ENCODE results near the gene UPK3A.

DNA sequence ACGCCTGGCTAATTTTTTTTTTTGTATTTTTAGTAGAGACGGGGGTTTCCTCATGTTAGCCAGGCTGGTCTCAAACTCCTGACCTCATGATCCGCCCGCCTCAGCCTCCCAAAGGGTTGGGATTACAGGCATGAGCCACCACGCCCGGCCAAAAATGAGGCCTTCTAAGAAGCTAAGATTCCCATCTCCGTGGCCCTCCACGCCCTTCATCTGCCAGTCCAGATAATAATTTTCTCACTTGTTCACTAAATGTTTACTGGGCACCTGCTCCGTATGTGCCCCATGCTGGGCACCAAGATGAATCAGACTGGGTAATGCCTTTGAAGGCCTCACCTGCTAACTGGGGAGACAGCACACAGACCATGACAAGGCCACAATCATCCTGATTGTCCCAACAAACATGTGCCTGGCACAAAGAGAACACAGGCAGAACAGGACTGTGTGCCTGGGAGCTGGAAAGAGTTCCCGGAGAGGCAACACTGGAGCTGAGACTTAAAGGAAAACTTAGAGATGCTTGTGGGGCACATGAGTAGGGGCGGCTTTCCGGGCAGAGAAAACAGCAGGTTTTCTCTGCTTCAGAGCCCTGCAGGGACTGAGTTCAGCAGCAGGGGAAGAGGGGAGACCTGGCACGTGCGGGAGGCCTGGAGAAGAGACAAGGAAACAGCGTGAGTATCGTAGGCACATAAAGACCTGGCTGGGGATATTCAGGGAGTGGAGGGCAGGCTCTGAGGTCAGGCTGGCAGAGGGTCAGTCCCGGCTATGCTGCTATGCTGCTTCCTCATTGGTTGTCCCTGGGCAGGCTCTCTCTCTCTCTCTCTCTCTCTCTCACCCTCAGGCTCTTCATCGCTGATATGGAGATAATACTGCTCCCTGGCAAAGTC, 46.4 kb upstream of the UPK3A start:
- TF ChIP-seq, protein P1, sequence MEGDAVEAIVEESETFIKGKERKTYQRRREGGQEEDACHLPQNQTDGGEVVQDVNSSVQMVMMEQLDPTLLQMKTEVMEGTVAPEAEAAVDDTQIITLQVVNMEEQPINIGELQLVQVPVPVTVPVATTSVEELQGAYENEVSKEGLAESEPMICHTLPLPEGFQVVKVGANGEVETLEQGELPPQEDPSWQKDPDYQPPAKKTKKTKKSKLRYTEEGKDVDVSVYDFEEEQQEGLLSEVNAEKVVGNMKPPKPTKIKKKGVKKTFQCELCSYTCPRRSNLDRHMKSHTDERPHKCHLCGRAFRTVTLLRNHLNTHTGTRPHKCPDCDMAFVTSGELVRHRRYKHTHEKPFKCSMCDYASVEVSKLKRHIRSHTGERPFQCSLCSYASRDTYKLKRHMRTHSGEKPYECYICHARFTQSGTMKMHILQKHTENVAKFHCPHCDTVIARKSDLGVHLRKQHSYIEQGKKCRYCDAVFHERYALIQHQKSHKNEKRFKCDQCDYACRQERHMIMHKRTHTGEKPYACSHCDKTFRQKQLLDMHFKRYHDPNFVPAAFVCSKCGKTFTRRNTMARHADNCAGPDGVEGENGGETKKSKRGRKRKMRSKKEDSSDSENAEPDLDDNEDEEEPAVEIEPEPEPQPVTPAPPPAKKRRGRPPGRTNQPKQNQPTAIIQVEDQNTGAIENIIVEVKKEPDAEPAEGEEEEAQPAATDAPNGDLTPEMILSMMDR (IDR thresholded peaks at IDR 0.05) = no peak
- TF ChIP-seq POLR2A (IDR thresholded peaks at IDR 0.05) = no peak

All from adrenal gland (tissue), 5 donors.